ENCODE data around the gene AEBP2. TPM values are rescaled to one million over a fixed set of nuclear protein-coding genes. Genes with fewer than 3 reads are reported as not detected.

AEBP2 gene
- total RNA-seq, 4 donors from 2014 or later = 27.9 to 57.5 (median 41.1) TPM

DNA sequence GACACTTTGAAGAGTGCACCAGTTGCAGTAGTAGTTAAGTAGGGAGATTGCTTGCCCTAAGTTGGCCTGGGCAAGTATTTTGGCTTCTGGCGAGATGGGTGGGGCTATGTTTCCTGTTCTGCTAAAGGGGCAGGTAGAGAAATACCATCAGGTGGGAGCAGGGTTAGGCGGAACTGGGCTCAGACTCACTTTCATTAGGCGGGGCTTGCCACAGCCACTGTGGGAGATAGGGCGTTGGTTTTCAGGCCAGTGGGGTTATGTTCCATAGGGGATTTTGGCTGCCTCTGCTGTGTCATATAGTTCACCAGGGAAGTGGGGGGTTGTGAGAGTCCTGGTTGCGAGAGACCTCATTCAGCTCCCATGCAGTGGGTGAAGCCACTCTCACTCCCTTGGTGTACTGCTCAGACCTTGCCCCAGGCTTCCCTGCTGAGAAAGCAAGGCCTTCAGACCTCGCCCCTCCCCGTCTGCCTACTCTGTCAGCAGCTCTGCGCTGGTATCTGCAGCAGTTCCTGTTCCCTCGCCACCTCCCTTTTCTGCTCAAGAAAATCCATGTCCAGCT is 43.3 kb downstream of the AEBP2 start:
- no peaks in the 10 kb centered on the region for H3K27me3 ChIP-seq
- no peaks in the 10 kb centered on the region for H3K36me3 ChIP-seq
- H3K9me3 ChIP-seq = no peaks in the 10 kb centered on the region
- DNase-seq = no peak
- no peak overlapping the region for H3K4me3 ChIP-seq (replicated peaks in 1 of 3)
- WGBS, 2 donors = 81 to 92% methylated on average over 8 to 9 of the region's 9 CpGs
- peaks cover 4 to 22% of the 10 kb centered on the region in 2 donors for H3K4me1 ChIP-seq
- TF ChIP-seq, protein P1, sequence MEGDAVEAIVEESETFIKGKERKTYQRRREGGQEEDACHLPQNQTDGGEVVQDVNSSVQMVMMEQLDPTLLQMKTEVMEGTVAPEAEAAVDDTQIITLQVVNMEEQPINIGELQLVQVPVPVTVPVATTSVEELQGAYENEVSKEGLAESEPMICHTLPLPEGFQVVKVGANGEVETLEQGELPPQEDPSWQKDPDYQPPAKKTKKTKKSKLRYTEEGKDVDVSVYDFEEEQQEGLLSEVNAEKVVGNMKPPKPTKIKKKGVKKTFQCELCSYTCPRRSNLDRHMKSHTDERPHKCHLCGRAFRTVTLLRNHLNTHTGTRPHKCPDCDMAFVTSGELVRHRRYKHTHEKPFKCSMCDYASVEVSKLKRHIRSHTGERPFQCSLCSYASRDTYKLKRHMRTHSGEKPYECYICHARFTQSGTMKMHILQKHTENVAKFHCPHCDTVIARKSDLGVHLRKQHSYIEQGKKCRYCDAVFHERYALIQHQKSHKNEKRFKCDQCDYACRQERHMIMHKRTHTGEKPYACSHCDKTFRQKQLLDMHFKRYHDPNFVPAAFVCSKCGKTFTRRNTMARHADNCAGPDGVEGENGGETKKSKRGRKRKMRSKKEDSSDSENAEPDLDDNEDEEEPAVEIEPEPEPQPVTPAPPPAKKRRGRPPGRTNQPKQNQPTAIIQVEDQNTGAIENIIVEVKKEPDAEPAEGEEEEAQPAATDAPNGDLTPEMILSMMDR (IDR thresholded peaks at IDR 0.05) = no peak
- TF ChIP-seq POLR2A (IDR thresholded peaks at IDR 0.05) = no peak
- no peak overlapping the region for H3K27ac ChIP-seq
- intact Hi-C loops (cut with DNase I) = no loop called here

DNA sequence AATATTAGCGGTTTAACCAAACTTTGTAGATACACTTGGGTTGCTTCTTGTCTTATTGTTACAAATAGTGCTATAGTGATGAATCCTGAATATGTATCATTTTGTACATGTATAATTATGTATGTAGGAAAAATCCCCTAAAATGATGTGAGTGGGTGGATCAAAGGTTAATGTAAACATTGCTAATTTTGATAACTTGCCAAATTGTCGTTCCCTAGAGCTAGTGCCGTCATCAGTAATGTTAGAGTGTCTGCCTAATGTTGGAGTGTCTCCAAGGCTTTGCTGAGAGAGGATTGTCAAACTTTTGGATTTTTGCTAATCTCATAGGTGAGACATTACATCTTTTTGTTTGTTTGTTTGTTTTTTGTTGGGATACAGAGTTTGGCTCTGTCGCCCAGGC is 44.4 kb downstream of the AEBP2 start:
- no peak overlapping the region for H3K4me3 ChIP-seq (replicated peaks in 1 of 3)
- no peak for TF ChIP-seq POLR2A (IDR thresholded peaks at IDR 0.05)
- TF ChIP-seq, protein P1 (IDR thresholded peaks at IDR 0.05) = no peak
- no peak for DNase-seq
- no peak overlapping the region for H3K27ac ChIP-seq
- intact Hi-C loops (cut with DNase I) = no loop called here
- no peaks in the 10 kb centered on the region for H3K27me3 ChIP-seq
- H3K4me1 ChIP-seq = peaks cover 4 to 22% of the 10 kb centered on the region in 2 donors
- no peaks in the 10 kb centered on the region for H3K36me3 ChIP-seq
- 77 to 78% methylated on average over 4 of the region's 4 CpGs for WGBS, 2 donors
- H3K9me3 ChIP-seq = no peaks in the 10 kb centered on the region

DNA sequence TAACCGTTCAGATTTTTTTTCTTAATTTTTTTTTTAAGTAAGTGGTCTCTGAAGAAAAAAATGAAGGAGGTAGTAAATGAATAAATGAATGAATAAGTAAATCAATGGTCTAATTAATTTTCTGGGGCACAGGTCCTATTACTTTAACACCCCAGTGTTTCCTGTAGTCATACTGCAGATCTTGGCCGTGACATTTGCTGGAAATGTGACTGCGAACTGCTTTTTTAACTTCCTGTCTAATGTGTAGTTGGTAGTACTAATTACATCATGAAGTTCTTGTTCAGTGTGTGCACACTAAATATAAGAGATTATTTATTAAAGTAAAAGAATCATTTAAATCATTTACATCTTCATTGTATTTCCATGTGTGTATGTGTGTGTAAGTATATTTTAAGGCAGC is 45.4 kb downstream of the AEBP2 start:
- Histone ChIP-seq H3K27me3 (no peaks in the 10 kb centered on the region), H3K4me1 (peaks cover 4 to 22% of the 10 kb centered on the region in 2 donors), H3K9me3 (no peaks in the 10 kb centered on the region), H3K36me3 (no peaks in the 10 kb centered on the region), H3K27ac (no peak overlapping the region), H3K4me3 (replicated peaks in 1 of 3) (no peak overlapping the region)
- 79 to 86% methylated on average over 3 of the region's 3 CpGs for WGBS, 2 donors
- no peak for TF ChIP-seq POLR2A (IDR thresholded peaks at IDR 0.05)
- TF ChIP-seq, protein P1 (IDR thresholded peaks at IDR 0.05) = no peak
- intact Hi-C loops (cut with DNase I) = no loop called here
- no peak for DNase-seq

DNA sequence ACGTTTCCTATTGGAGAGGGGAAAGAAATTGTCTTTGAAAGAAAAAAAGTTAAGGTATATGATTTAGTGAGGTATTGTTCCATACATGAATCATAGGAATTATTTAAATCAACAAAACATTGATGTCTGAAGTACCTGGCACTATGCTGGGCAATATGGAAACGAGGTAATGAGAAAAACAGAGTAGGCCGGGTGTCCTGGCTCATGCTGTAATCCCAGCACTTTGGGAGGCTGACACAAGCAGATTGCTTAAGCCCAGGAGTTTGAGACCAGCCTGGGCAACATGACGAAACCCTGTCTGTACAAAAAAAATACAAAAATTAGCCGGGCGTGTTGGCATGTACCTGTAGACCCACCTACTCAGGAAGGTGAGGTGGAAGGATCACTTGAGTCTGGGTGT is 45.9 kb downstream of the AEBP2 start:
- H3K36me3 ChIP-seq = no peaks in the 10 kb centered on the region
- DNase-seq = peak; percentile 13 to 14
- peaks cover 4 to 24% of the 10 kb centered on the region in 2 donors for H3K4me1 ChIP-seq
- H3K27ac ChIP-seq = no peak overlapping the region
- 43 to 46% methylated on average over 6 of the region's 6 CpGs for WGBS, 2 donors
- no peaks in the 10 kb centered on the region for H3K27me3 ChIP-seq
- H3K9me3 ChIP-seq = no peaks in the 10 kb centered on the region
- TF ChIP-seq, protein P1 (IDR thresholded peaks at IDR 0.05) = no peak
- TF ChIP-seq POLR2A (IDR thresholded peaks at IDR 0.05) = no peak
- no peak overlapping the region for H3K4me3 ChIP-seq (replicated peaks in 1 of 3)
- intact Hi-C loops (cut with DNase I) = no loop called here

DNA sequence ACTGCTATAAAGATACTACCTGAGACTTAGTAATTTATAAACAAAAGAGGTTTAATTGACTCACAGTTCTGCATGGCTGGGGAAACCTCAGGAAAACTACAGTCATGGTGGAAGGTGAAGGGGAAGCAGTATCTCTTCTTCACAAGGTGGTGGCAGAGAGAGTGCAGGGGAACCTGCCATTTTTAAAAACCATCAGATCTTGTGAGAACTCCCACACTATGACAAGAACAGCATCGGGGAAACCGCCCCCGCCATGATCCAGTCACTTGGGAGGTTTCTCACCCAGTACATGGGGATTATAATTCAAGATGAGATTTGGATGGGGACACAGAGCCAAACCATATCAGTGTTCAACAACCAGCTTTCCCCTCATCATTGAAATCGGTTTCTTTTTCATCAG is 49.9 kb downstream of the AEBP2 start:
- Histone ChIP-seq H3K27me3 (no peaks in the 10 kb centered on the region), H3K27ac (no peak overlapping the region), H3K4me3 (replicated peaks in 1 of 3) (no peak overlapping the region), H3K9me3 (no peaks in the 10 kb centered on the region), H3K36me3 (no peaks in the 10 kb centered on the region), H3K4me1 (peaks cover 4 to 12% of the 10 kb centered on the region in 2 donors)
- TF ChIP-seq POLR2A (IDR thresholded peaks at IDR 0.05) = no peak
- TF ChIP-seq, protein P1 (IDR thresholded peaks at IDR 0.05) = no peak
- intact Hi-C loops (cut with DNase I) = no loop called here
- 99% methylated on average over 4 of the region's 4 CpGs for WGBS, 2 donors
- DNase-seq = no peak
